K562 (cell line): Measurements from ENCODE around the gene SLC5A10. TPM values are rescaled to one million over a fixed set of nuclear protein-coding genes. Genes with fewer than 3 reads are reported as not detected.

Experiments used
- ATAC-seq: fragments of 200-7000 bp; cut with Tn5 transposase; 3 replicates; pipeline ENCODE4 v1.9.1; 2020; ENCODE audit warnings: moderate library complexity
- BruUV-seq: library from RNA; stranded (reverse); fragments of 400-500 nt; replicated peaks from 2 replicates; lab custom pipeline; 2021; lab: Mats Ljungman, UMichigan
- CTCF ChIA-PET: fragments of 300-600 bp; formaldehyde crosslinking; extraction: SDS; loops from one replicate; lab custom pipeline; 2021; ENCODE audit warnings: low intra/inter-chr PET ratio; lab: Yijun Ruan, JAX
- POLR2A ChIA-PET: fragments of 300-600, 350-650 bp; sonication (Branson Sonifier 250); formaldehyde crosslinking; extraction: SDS; loops from one replicate; lab custom pipeline; 2021; ENCODE audit warnings: antibody characterized with exemption, inconsistent platforms; lab: Yijun Ruan, JAX
- DNase-seq, 4 experiments: peaks; one replicate each; pipeline versions ENCODE4 v3.0.0 to v3.0.0-alpha.2; 2011 to 2018; ENCODE audit warnings: low spot score in 3 of 4, mixed read lengths in 3 of 4; ENCODE audit errors: extremely low read depth in 1 of 4
- FAIRE-seq: peaks from 2 replicates; lab custom pipeline; 2011; peaks lifted over from hg19 to GRCh38; lab: Jason Lieb, UNC
- H2AFZ ChIP-seq: 2 replicates; pipeline ENCODE4 v1.6.0; 2011; ENCODE audit warnings: low read depth, low read length, control low read depth, inconsistent platforms
- H3K27ac ChIP-seq: fragments of 200-600 bp; 3 replicates; pipeline ENCODE4 v1.8.0; 2011; ENCODE audit warnings: low read depth, mild to moderate bottlenecking, control low read depth, inconsistent platforms, low read length, moderate library complexity, mixed read lengths; ENCODE audit errors: extremely low read depth
- H3K27me3 ChIP-seq, 2 experiments: fragments of 300-600 bp in 1 of 2; 2 replicates in 1 of 2; 3 replicates in 1 of 2; pipeline versions ENCODE4 v1.6.0 to v1.8.0; 2011; ENCODE audit warnings: inconsistent platforms in 2 of 2, low read length in 2 of 2, mild to moderate bottlenecking in 1 of 2, mixed read lengths in 1 of 2, moderate library complexity in 1 of 2; ENCODE audit not compliant: control insufficient read depth in 2 of 2, insufficient read depth in 2 of 2
- H3K36me3 ChIP-seq: fragments of 300-600 bp; 3 replicates; pipeline ENCODE4 v1.8.0; 2011; ENCODE audit warnings: mild to moderate bottlenecking, low read length, inconsistent platforms; ENCODE audit not compliant: control insufficient read depth, insufficient read depth
- H3K4me1 ChIP-seq, 2 experiments: fragments of 200-600 bp in 1 of 2; replicated peaks in 1 of 2; 2 replicates in 1 of 2; 3 replicates in 1 of 2; pipeline versions ENCODE4 v1.5.1 to v1.8.0; 2011; ENCODE audit warnings: inconsistent platforms in 2 of 2, low read length in 2 of 2, mild to moderate bottlenecking in 1 of 2, mixed read lengths in 1 of 2, moderate library complexity in 1 of 2; ENCODE audit not compliant: control insufficient read depth in 2 of 2, insufficient read depth in 2 of 2
- H3K4me2 ChIP-seq: 2 replicates; pipeline ENCODE4 v1.6.1; 2011; ENCODE audit warnings: low read length, control low read depth, inconsistent platforms, mixed read lengths; ENCODE audit not compliant: insufficient read depth
- H3K4me3 ChIP-seq: fragments of 200-600 bp; sonication (generic), shearing (Covaris generic); 2 replicates; pipeline ENCODE4 v1.5.1; 2016; ENCODE audit warnings: control low read depth, inconsistent platforms
- H3K79me2 ChIP-seq: fragments of 200-600 bp; 3 replicates; pipeline ENCODE4 v1.8.0; 2011; ENCODE audit warnings: low read length, inconsistent platforms; ENCODE audit not compliant: control insufficient read depth, insufficient read depth
- H3K9ac ChIP-seq, 2 experiments: 2 replicates each; pipeline versions ENCODE4 v1.6.0 to v1.6.1; 2011; ENCODE audit warnings: low read depth in 2 of 2, low read length in 2 of 2, control low read depth in 1 of 2, inconsistent platforms in 1 of 2, mild to moderate bottlenecking in 1 of 2, mixed read lengths in 1 of 2; ENCODE audit not compliant: insufficient read depth in 1 of 2
- H3K9me1 ChIP-seq: one replicate; pipeline ENCODE4 v1.6.0; 2011; ENCODE audit warnings: inconsistent platforms, mild to moderate bottlenecking, low read length, moderate library complexity; ENCODE audit not compliant: control insufficient read depth, insufficient read depth
- H3K9me3 ChIP-seq: replicated peaks from 2 replicates; pipeline ENCODE4 v1.5.1; 2011; ENCODE audit warnings: low read depth, low read length, inconsistent platforms; ENCODE audit not compliant: control insufficient read depth, insufficient read depth
- H4K20me1 ChIP-seq: replicated peaks from 2 replicates; pipeline ENCODE4 v1.6.1; 2011; ENCODE audit warnings: low read length, inconsistent platforms, mixed read lengths; ENCODE audit not compliant: control insufficient read depth, insufficient read depth
- ARID1B ChIP-seq: fragments of 450-650 bp; IDR thresholded peaks from 2 replicates; pipeline ENCODE4 v1.6.1; 2016; ENCODE audit warnings: antibody characterized with exemption, mild to moderate bottlenecking, inconsistent platforms
- ETV1 ChIP-seq: fragments of 450-650 bp; conservative IDR thresholded peaks from 2 replicates; pipeline ENCODE4 v1.6.1; 2016; ENCODE audit warnings: missing genetic modification characterization, control low read depth, low read depth, missing compliant biosample characterization
- LEF1 ChIP-seq: fragments of 450-650 bp; IDR thresholded peaks from 2 replicates; pipeline ENCODE4 v1.6.1; 2016; ENCODE audit warnings: mild to moderate bottlenecking
- NFXL1 ChIP-seq: fragments of 450-650 bp; formaldehyde crosslinking; IDR thresholded peaks from 2 replicates; pipeline ENCODE4 v1.4.0; 2021; ENCODE audit warnings: mild to moderate bottlenecking
- SREBF1 ChIP-seq: fragments of 150-350 bp; IDR thresholded peaks from 2 replicates; pipeline ENCODE4 v1.6.1; 2014; ENCODE audit warnings: antibody characterized with exemption, low read depth, low read length, borderline replicate concordance
- WGBS: fragments of 100-300 bp; shearing (Covaris generic); methylation state at CpG from one replicate; pipeline ENCODE4 v1.1.6; 2016; ENCODE audit warnings: low coverage, mixed read lengths; ENCODE audit not compliant: insufficient coverage; ENCODE audit errors: missing lambda C conversion rate; 5-methylcytosine and 5-hydroxymethylcytosine counted together
- in situ Hi-C: fragments of 300-500 bp; cut with MboI; formaldehyde crosslinking; loops from 4 replicates; pipeline ENCODE4 v1.15.0; 2018; ENCODE audit warnings: inconsistent platforms, mixed read lengths
- intact Hi-C: fragments of 100-400 bp; cut with micrococcal nuclease; formaldehyde crosslinking; loops from 2 replicates; pipeline ENCODE4 v1.14.2; 2022
- polyA plus RNA-seq, 8 experiments: library from polyadenylated mRNA; depleted of rRNA in 4 of 8; stranded (reverse) in 5 of 8; unstranded in 3 of 8; fragments of >200 nt; fragmentation: Nextera tagmentation in 2 of 8; fragmentation: Illumina TruSeq in 1 of 8; extraction: Ambion mirVana in 2 of 8; extraction: Trizol in 1 of 8; gene quantifications; 2 replicates each; pipeline versions ENCODE4 v1.2.1 to v1.2.3, GENCODE V29; 2011 to 2014; ENCODE audit warnings: inconsistent platforms in 1 of 8, missing spikeins in 1 of 8
- total RNA-seq, 7 experiments: library from RNA; depleted of rRNA in 6 of 7; stranded (reverse); fragments of >200 nt in 6 of 7; fragmentation: Illumina TruSeq in 2 of 7; extraction: Trizol in 2 of 7; gene quantifications; 2 replicates each; pipeline versions ENCODE4 v1.2.1 to v1.2.3, GENCODE V29; 2011 to 2021; ENCODE audit warnings: low replicate concordance in 1 of 7
- TF ChIP-seq, protein P1 (sequence below): sonication (generic); formaldehyde crosslinking; IDR thresholded peaks from 2 replicates; pipeline ENCODE4 v1.8.0; 2022; ENCODE audit warnings: missing genetic modification reagents, mild to moderate bottlenecking, borderline replicate concordance
- TF ChIP-seq, protein P2 (sequence below): fragments of 450-650 bp; IDR thresholded peaks from 2 replicates; pipeline ENCODE4 v1.6.1; 2017; ENCODE audit warnings: antibody characterized with exemption, mild to moderate bottlenecking

SLC5A10 gene
- total and polyA plus RNA-seq, 9 of the 15 experiments (the other 6 are each of a cell fraction or from before 2014, with no cell fraction given) = 0.03 to 0.09 (median 0.03) TPM; not detected in 5

DNA sequence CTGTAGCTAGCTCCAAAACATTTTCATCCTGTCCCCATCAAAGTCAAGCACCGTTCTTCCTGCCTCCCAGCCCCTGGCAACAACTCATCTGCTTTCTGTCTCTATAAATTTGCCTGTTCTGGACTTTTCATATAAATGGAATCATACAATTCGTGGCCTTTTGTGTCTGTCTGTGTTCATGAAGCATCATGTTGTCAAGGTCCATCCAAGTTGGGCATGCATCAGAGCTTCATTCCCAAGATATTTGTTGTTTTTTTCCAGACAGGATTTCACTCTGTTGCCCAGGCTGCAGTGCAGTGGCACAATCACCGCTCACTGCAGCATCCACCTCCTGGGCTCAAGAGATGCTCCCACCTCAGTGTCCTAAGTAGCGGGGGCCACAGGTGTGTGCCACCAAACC, 5.9 kb downstream of the SLC5A10 start:
- TF ChIP-seq ARID1B (no peak), NFXL1 (CRISPR knock-in tag) (no peak), LEF1 (no peak), SREBF1 (no peak), ETV1 (tag) (no peak)
- TF ChIP-seq, protein P1, sequence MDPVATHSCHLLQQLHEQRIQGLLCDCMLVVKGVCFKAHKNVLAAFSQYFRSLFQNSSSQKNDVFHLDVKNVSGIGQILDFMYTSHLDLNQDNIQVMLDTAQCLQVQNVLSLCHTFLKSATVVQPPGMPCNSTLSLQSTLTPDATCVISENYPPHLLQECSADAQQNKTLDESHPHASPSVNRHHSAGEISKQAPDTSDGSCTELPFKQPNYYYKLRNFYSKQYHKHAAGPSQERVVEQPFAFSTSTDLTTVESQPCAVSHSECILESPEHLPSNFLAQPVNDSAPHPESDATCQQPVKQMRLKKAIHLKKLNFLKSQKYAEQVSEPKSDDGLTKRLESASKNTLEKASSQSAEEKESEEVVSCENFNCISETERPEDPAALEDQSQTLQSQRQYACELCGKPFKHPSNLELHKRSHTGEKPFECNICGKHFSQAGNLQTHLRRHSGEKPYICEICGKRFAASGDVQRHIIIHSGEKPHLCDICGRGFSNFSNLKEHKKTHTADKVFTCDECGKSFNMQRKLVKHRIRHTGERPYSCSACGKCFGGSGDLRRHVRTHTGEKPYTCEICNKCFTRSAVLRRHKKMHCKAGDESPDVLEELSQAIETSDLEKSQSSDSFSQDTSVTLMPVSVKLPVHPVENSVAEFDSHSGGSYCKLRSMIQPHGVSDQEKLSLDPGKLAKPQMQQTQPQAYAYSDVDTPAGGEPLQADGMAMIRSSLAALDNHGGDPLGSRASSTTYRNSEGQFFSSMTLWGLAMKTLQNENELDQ (CRISPR knock-in tag) = no peak
- TF ChIP-seq, protein P2, sequence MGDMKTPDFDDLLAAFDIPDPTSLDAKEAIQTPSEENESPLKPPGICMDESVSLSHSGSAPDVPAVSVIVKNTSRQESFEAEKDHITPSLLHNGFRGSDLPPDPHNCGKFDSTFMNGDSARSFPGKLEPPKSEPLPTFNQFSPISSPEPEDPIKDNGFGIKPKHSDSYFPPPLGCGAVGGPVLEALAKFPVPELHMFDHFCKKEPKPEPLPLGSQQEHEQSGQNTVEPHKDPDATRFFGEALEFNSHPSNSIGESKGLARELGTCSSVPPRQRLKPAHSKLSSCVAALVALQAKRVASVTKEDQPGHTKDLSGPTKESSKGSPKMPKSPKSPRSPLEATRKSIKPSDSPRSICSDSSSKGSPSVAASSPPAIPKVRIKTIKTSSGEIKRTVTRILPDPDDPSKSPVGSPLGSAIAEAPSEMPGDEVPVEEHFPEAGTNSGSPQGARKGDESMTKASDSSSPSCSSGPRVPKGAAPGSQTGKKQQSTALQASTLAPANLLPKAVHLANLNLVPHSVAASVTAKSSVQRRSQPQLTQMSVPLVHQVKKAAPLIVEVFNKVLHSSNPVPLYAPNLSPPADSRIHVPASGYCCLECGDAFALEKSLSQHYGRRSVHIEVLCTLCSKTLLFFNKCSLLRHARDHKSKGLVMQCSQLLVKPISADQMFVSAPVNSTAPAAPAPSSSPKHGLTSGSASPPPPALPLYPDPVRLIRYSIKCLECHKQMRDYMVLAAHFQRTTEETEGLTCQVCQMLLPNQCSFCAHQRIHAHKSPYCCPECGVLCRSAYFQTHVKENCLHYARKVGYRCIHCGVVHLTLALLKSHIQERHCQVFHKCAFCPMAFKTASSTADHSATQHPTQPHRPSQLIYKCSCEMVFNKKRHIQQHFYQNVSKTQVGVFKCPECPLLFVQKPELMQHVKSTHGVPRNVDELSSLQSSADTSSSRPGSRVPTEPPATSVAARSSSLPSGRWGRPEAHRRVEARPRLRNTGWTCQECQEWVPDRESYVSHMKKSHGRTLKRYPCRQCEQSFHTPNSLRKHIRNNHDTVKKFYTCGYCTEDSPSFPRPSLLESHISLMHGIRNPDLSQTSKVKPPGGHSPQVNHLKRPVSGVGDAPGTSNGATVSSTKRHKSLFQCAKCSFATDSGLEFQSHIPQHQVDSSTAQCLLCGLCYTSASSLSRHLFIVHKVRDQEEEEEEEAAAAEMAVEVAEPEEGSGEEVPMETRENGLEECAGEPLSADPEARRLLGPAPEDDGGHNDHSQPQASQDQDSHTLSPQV = no peak
- Histone ChIP-seq H3K27ac (no peak overlapping the region), H3K9me3 (no peaks in the 10 kb centered on the region), H3K9me1 (no peaks in the 10 kb centered on the region), H3K4me1 (peaks cover 0 to 22% of the 10 kb centered on the region in 2 experiments; a peak in 2 of 5 replicates), H3K79me2 (no peaks in the 10 kb centered on the region), H3K36me3 (no peaks in the 10 kb centered on the region), H3K9ac (no peak overlapping the region), H3K4me3 (no peak overlapping the region), H3K27me3 (no peaks in the 10 kb centered on the region), H4K20me1 (no peaks in the 10 kb centered on the region), H3K4me2 (no peak overlapping the region), H2AFZ (no peak overlapping the region)
- 41% methylated on average over 4 of the region's 4 CpGs for WGBS
- BruUV-seq = no TSS peak
- POLR2A ChIA-PET = no interaction called here
- CTCF ChIA-PET = no interaction called here
- no peak for FAIRE-seq
- intact Hi-C loops = loop anchor here (10.0 kb wide), 1 partner anchor 143 kb away; no protein-coding TSS in a partner anchor
- DNase-seq = no peak
- ATAC-seq = no peak
- in situ Hi-C loops = loop anchor here (10.0 kb wide), 1 partner anchor 187 kb away; no protein-coding TSS in a partner anchor
